SHP77 treated with DMSO at 0.1 percent for 48 hours (cell line): Measurements from ENCODE around the gene SEL1L.
"Not testable (repeated sequence)": the region's sequence is repeated elsewhere in the genome, so short reads cannot be mapped to it uniquely, and the experiment has no call there.

Source experiments
- DNase-seq: peaks from one replicate; lab custom pipeline; 2025; lab: John Stamatoyannopoulos, UW

The SEL1L gene

DNA sequence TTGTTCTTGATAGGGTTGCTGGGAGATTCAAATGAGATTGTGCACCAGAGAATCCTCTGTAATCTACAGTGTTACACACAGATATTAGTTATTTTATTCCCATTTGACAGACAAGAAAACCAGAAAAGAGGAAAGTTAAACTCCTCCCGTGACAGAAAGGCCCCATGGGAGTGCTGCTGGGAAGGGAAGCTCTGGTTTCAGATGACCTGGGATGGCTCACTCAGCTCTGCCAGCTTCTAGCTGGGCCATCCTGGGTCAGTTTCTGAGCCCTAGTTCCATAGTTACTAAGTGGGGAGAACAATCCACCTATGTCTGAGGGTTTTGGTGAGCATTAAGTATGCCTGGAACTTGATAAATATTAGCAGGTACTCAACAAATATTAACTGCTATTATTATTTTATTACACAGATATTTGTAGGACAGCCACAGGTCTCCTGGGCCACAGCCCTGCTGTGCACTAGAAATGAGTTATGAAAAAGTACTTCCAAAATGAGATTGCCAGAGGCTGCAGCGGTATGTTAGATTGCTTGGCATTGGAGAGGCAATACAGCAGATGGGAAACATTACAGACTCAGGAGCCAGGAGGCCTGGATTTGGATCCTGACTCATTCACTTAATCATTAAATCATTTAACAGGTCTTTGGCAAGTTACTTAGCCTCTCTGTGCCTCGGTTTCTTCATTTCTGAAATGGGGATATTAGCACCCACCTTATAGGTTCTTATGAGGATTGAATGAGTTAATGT, 86.5 kb downstream of the SEL1L start:
- DNase-seq = no peak

- no peak for DNase-seq
Observed at GRCh38 chr14:81446279-81447007, 87.2 kb downstream of the SEL1L start.

DNA sequence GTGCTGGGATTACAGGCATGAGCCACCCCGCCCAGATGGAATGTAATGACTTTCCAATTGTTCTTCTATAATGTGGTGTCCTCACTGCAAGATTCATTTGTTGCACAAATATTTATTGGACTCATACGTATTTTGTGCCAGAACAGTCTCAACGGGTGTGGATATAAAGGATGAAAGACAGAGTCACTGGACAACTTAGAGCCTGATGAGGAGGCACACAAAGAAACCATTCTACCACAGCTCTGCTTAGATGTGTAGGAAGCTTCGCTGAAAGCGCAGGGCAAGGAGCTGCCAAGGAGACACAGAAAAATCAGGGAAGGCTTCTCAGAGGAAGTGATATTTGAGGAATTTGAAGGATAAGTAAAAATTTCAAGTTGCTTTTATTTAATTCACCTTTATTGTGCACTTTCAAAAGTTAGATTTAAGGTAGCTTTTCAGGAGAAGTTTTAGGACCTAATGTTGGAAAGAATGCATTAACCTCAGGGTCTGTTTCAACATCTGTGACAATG, 92.0 kb downstream of the SEL1L start:
- no peak for DNase-seq

DNA sequence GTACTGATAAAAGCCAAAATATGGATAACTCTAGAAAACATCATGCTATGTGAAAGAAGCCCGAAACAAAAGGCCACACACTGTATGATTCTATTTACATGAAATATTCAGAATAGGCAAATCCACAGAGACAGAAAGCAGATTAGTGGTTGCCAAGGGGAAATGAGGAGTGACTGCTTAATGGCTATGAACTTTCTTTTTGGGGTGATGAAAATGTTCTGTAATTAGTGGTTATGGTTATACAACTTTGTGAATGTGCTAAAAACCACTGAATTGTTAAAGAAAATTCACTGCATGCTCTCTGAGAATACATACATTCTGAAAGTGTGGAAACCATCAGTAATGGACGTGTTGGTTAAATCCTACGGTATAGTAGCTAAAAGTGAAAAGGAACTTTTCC, 93.6 kb downstream of the SEL1L start:
- no peak for DNase-seq

- DNase-seq = peak; percentile 21
Observed at GRCh38 chr14:81437244-81437643, 96.4 kb downstream of the SEL1L start.

DNA sequence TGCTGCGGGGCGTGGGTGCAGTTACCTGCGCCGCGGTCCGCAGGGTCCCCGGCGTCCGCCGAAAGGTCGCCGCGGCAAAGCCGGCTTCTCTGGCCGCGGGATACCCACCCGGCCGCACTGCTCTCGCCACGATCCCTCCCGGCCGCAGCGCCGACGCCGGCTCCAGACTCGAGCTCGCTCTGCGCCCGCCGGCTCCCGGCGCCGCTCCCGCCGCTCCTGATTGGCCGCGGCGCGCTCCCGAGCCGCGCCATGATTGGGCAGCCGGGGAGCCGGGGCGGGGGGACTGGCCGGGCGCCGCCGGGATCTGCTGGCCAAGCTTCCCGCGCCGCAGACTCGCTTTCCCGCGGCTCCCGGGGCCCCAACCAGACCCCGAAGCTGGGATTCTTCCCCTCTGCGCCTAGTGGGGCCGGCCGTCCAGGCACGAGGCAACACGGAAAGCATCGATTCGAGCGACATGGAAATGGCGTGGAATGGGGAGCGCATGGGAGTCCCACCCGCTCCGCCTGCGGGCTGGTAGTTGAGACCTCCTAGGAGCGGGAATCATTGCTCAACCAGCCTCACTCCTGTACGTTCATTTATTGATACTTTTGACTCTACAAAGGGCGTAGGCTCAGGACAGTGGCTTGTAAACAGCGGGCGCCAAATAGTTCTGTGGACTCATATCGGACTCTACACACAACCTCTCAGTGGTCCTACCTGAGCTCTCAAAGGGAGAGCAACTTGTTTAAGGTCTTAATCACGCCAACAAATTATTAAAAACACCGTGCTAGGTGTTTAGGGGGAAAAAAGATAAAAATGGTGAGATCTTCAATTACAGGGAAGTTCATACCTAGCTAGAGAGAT, 97.1 kb downstream of the SEL1L start:
- peak; percentile 24 for DNase-seq

GRCh38 chr14:81435391-81436295, 98.0 kb downstream of the SEL1L start:
- peak; percentile 30 for DNase-seq

DNA sequence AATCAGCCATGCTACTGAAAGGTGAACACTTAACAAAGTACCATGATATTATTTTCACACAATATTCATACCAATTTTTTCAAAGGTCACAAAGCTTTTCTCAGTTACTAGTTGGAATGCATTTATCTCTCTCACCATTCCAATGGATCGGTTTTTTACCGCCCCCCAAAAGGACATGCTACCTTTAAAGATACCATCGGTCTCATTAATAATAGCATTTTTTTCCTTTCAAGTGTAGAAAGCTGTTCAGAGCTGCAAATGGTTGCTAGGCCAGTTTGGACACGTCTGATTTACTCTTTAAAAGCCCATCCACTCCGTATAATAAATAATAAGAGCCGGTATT, 98.6 kb downstream of the SEL1L start:
- DNase-seq = no peak

DNA sequence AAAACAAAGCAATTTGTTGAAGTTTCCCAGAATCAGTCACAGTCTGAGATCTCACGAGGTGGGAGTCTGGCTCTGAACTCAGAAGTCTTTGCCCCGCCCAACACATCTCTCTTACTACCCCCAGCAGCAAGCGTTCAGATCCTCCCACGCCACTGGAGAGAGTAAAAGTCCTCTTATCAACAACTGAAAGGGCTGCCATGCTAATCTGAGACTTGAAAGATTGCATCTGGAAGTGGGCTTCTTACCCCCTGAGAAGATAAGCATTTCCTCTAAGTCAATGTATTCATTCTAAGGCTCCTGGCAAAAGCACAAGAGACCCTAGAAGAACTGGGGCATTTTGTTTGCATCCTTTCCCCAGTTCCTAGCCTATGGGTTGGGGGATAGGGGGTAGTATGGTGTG, 99.4 kb downstream of the SEL1L start:
- no peak for DNase-seq

GRCh38 chr14:81433378-81433777, 100.3 kb downstream of the SEL1L start:
- DNase-seq = no peak

GRCh38 chr14:81432219-81432661, 101.4 kb downstream of the SEL1L start:
- no peak for DNase-seq

GRCh38 chr14:81430235-81430634, 103.4 kb downstream of the SEL1L start:
- no peak for DNase-seq

DNA sequence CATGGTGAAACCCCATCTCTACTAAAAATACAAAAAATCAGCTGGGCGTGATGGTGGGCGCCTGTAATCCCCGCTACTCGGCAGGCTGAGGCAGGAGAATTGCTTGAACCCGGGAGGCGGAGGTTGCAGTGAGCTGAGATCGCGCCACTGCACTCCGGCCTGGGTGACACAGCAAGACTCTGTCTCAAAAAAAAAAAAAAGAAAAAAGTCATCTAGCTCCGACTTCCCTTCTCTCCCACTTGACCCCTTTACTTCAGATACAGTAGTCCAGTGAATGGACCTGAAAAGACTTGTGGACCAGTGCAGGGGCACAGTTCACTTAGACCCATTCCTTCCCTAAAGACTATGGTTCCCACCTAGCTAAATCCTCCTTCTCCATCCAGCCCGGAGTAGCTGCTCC, 103.9 kb downstream of the SEL1L start:
- DNase-seq = not testable (repeated sequence)

- no peak for DNase-seq
Observed at GRCh38 chr14:81429028-81429427, 104.6 kb downstream of the SEL1L start.

- no peak for DNase-seq
Observed at GRCh38 chr14:81427348-81428058, 106.2 kb downstream of the SEL1L start.

DNA sequence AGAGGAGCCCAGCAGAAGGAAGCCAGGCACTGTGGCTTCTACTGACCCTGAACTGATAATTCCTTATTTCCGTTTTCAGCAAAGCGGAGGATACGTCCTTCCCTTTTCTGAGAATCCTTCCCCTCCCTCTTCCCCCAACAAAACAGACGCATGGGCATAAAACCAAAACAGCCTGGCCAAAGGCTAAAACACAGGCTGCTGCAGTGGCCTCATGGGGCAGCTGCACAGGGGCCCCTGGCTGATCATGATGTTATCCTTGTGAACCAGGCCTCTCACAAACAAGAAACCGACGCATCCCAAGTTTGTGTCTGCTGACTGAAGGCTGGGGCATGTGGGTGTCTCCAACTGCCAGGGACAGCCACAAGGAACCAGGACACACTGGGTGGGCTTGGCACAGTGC, 110.1 kb downstream of the SEL1L start:
- DNase-seq = no peak
